ENCODE data around the gene CNTN2.

Gene CNTN2

GRCh38 chr1:205068001-205068400, 25.0 kb downstream of the CNTN2 start:
- H3K27me3 ChIP-seq (ENCODE audit: control insufficient read depth, insufficient read depth, low read length), result peaks cover 10% of the 10 kb centered on the region
- H3K9me3 ChIP-seq (replicated peaks; ENCODE audit: low read length), result no peaks in the 10 kb centered on the region
- no peaks in the 10 kb centered on the region for H3K36me3 ChIP-seq (ENCODE audit: insufficient read depth, low read length)
- no peaks in the 10 kb centered on the region for H3K4me1 ChIP-seq (ENCODE audit: control insufficient read depth, insufficient read depth, low read length)
- no peak overlapping the region for H3K4me2 ChIP-seq (ENCODE audit: low read length)
- H3K9ac ChIP-seq (ENCODE audit: low read depth, low read length), result no peak overlapping the region
- no peak overlapping the region for H3K4me3 ChIP-seq (ENCODE audit: low read length)

GRCh38 chr1:205068457-205069040, 25.5 kb downstream of the CNTN2 start:
- no peak overlapping the region for H3K9ac ChIP-seq (ENCODE audit: low read depth, low read length)
- H3K9me3 ChIP-seq (replicated peaks; ENCODE audit: low read length), result no peaks in the 10 kb centered on the region
- no peaks in the 10 kb centered on the region for H3K36me3 ChIP-seq (ENCODE audit: insufficient read depth, low read length)
- H3K4me3 ChIP-seq (ENCODE audit: low read length), result no peak overlapping the region
- peaks cover 10% of the 10 kb centered on the region for H3K27me3 ChIP-seq (ENCODE audit: control insufficient read depth, insufficient read depth, low read length)
- H3K4me1 ChIP-seq (ENCODE audit: control insufficient read depth, insufficient read depth, low read length), result no peaks in the 10 kb centered on the region
- no peak overlapping the region for H3K4me2 ChIP-seq (ENCODE audit: low read length)

- no peaks in the 10 kb centered on the region for H3K4me1 ChIP-seq (ENCODE audit: control insufficient read depth, insufficient read depth, low read length)
- H3K9ac ChIP-seq (ENCODE audit: low read depth, low read length), result no peak overlapping the region
- H3K9me3 ChIP-seq (replicated peaks; ENCODE audit: low read length), result no peaks in the 10 kb centered on the region
- H3K36me3 ChIP-seq (ENCODE audit: insufficient read depth, low read length), result no peaks in the 10 kb centered on the region
- H3K27me3 ChIP-seq (ENCODE audit: control insufficient read depth, insufficient read depth, low read length), result peaks cover 8% of the 10 kb centered on the region
- H3K4me2 ChIP-seq (ENCODE audit: low read length), result peak overlapping the region; percentile 58
- H3K4me3 ChIP-seq (ENCODE audit: low read length), result no peak overlapping the region
These were observed 26.5 kb downstream of the CNTN2 start for GRCh38 chr1:205069371-205070125.

GRCh38 chr1:205071028-205071409, 28.0 kb downstream of the CNTN2 start:
- H3K36me3 ChIP-seq (ENCODE audit: insufficient read depth, low read length), result no peaks in the 10 kb centered on the region
- H3K4me2 ChIP-seq (ENCODE audit: low read length), result no peak overlapping the region
- no peaks in the 10 kb centered on the region for H3K4me1 ChIP-seq (ENCODE audit: control insufficient read depth, insufficient read depth, low read length)
- no peak overlapping the region for H3K9ac ChIP-seq (ENCODE audit: low read depth, low read length)
- no peaks in the 10 kb centered on the region for H3K9me3 ChIP-seq (replicated peaks; ENCODE audit: low read length)
- peaks cover 6% of the 10 kb centered on the region for H3K27me3 ChIP-seq (ENCODE audit: control insufficient read depth, insufficient read depth, low read length)
- no peak overlapping the region for H3K4me3 ChIP-seq (ENCODE audit: low read length)

GRCh38 chr1:205071801-205072200, 28.8 kb downstream of the CNTN2 start:
- Histone ChIP-seq H3K9me3 (replicated peaks; ENCODE audit: low read length) (no peaks in the 10 kb centered on the region), H3K4me2 (ENCODE audit: low read length) (no peak overlapping the region), H3K9ac (ENCODE audit: low read depth, low read length) (no peak overlapping the region), H3K27me3 (ENCODE audit: control insufficient read depth, insufficient read depth, low read length) (peaks cover 6% of the 10 kb centered on the region), H3K4me3 (ENCODE audit: low read length) (no peak overlapping the region), H3K36me3 (ENCODE audit: insufficient read depth, low read length) (no peaks in the 10 kb centered on the region), H3K4me1 (ENCODE audit: control insufficient read depth, insufficient read depth, low read length) (no peaks in the 10 kb centered on the region)

- Histone ChIP-seq H3K27me3 (ENCODE audit: control insufficient read depth, insufficient read depth, low read length) (peaks cover 6% of the 10 kb centered on the region), H3K36me3 (ENCODE audit: insufficient read depth, low read length) (no peaks in the 10 kb centered on the region), H3K4me3 (ENCODE audit: low read length) (no peak overlapping the region), H3K4me1 (ENCODE audit: control insufficient read depth, insufficient read depth, low read length) (no peaks in the 10 kb centered on the region), H3K9ac (ENCODE audit: low read depth, low read length) (no peak overlapping the region), H3K9me3 (replicated peaks; ENCODE audit: low read length) (no peaks in the 10 kb centered on the region), H3K4me2 (ENCODE audit: low read length) (no peak overlapping the region)
These were observed 29.3 kb downstream of the CNTN2 start for GRCh38 chr1:205072286-205072685.

GRCh38 chr1:205072881-205073280, 29.9 kb downstream of the CNTN2 start:
- Histone ChIP-seq H3K9ac (ENCODE audit: low read depth, low read length) (no peak overlapping the region), H3K4me2 (ENCODE audit: low read length) (no peak overlapping the region), H3K36me3 (ENCODE audit: insufficient read depth, low read length) (no peaks in the 10 kb centered on the region), H3K27me3 (ENCODE audit: control insufficient read depth, insufficient read depth, low read length) (peaks cover 6% of the 10 kb centered on the region), H3K4me1 (ENCODE audit: control insufficient read depth, insufficient read depth, low read length) (no peaks in the 10 kb centered on the region), H3K9me3 (replicated peaks; ENCODE audit: low read length) (no peaks in the 10 kb centered on the region), H3K4me3 (ENCODE audit: low read length) (no peak overlapping the region)

- H3K4me2 ChIP-seq (ENCODE audit: low read length), result no peak overlapping the region
- no peaks in the 10 kb centered on the region for H3K36me3 ChIP-seq (ENCODE audit: insufficient read depth, low read length)
- H3K4me3 ChIP-seq (ENCODE audit: low read length), result no peak overlapping the region
- H3K9me3 ChIP-seq (replicated peaks; ENCODE audit: low read length), result no peaks in the 10 kb centered on the region
- peaks cover 3% of the 10 kb centered on the region for H3K27me3 ChIP-seq (ENCODE audit: control insufficient read depth, insufficient read depth, low read length)
- no peak overlapping the region for H3K9ac ChIP-seq (ENCODE audit: low read depth, low read length)
- H3K4me1 ChIP-seq (ENCODE audit: control insufficient read depth, insufficient read depth, low read length), result no peaks in the 10 kb centered on the region
These were observed 30.5 kb downstream of the CNTN2 start for GRCh38 chr1:205073511-205073910.

GRCh38 chr1:205074084-205074483, 31.1 kb downstream of the CNTN2 start:
- Histone ChIP-seq H3K9me3 (replicated peaks; ENCODE audit: low read length) (no peaks in the 10 kb centered on the region), H3K4me1 (ENCODE audit: control insufficient read depth, insufficient read depth, low read length) (no peaks in the 10 kb centered on the region), H3K4me3 (ENCODE audit: low read length) (no peak overlapping the region), H3K4me2 (ENCODE audit: low read length) (no peak overlapping the region), H3K9ac (ENCODE audit: low read depth, low read length) (no peak overlapping the region), H3K27me3 (ENCODE audit: control insufficient read depth, insufficient read depth, low read length) (peaks cover 3% of the 10 kb centered on the region), H3K36me3 (ENCODE audit: insufficient read depth, low read length) (no peaks in the 10 kb centered on the region)

- no peak overlapping the region for H3K9ac ChIP-seq (ENCODE audit: low read depth, low read length)
These were observed 31.5 kb downstream of the CNTN2 start for GRCh38 chr1:205074513-205074912.

GRCh38 chr1:205075642-205076155, 32.7 kb downstream of the CNTN2 start:
- H3K4me1 ChIP-seq (ENCODE audit: control insufficient read depth, insufficient read depth, low read length), result no peaks in the 10 kb centered on the region
- H3K27me3 ChIP-seq (ENCODE audit: control insufficient read depth, insufficient read depth, low read length), result no peaks in the 10 kb centered on the region
- no peaks in the 10 kb centered on the region for H3K9me3 ChIP-seq (replicated peaks; ENCODE audit: low read length)
- H3K4me2 ChIP-seq (ENCODE audit: low read length), result no peak overlapping the region
- H3K9ac ChIP-seq (ENCODE audit: low read depth, low read length), result no peak overlapping the region
- H3K36me3 ChIP-seq (ENCODE audit: insufficient read depth, low read length), result no peaks in the 10 kb centered on the region
- H3K4me3 ChIP-seq (ENCODE audit: low read length), result no peak overlapping the region

More at GRCh38 chr1:205074513-205074912, 31.5 kb downstream of the CNTN2 start:
- no peak overlapping the region for H3K4me2 ChIP-seq (ENCODE audit: low read length)
- no peaks in the 10 kb centered on the region for H3K9me3 ChIP-seq (replicated peaks; ENCODE audit: low read length)
- no peaks in the 10 kb centered on the region for H3K36me3 ChIP-seq (ENCODE audit: insufficient read depth, low read length)
- H3K4me1 ChIP-seq (ENCODE audit: control insufficient read depth, insufficient read depth, low read length), result no peaks in the 10 kb centered on the region
- H3K27me3 ChIP-seq (ENCODE audit: control insufficient read depth, insufficient read depth, low read length), result no peaks in the 10 kb centered on the region
- H3K4me3 ChIP-seq (ENCODE audit: low read length), result no peak overlapping the region
